ENCODE results near the gene ANO1. TPM values are rescaled to one million over a fixed set of nuclear protein-coding genes. Genes with fewer than 3 reads are reported as not detected.

The ANO1 gene
- total and polyA plus RNA-seq, 2 donors = 10.4 to 15.0 TPM

- DNase-seq (ENCODE audit: extremely low spot score) = no peak
- Histone ChIP-seq H3K4me1 (ENCODE audit: insufficient read depth) (no peaks in the 10 kb centered on the region), H3K36me3 (ENCODE audit: insufficient read depth) (no peaks in the 10 kb centered on the region), H3K27ac (ENCODE audit: low read depth) (no peak overlapping the region), H3K4me3 (ENCODE audit: low read depth, low read length) (no peak overlapping the region)
- WGBS = 99% methylated on average over 1 of the region's 1 CpG
Observed at GRCh38 chr11:70061734-70062133, 16.4 kb upstream of the ANO1 start.

- no peak overlapping the region for H3K27ac ChIP-seq (ENCODE audit: low read depth)
- WGBS = 93% methylated on average over 8 of the region's 8 CpGs
Observed at GRCh38 chr11:70063121-70063520, 15.0 kb upstream of the ANO1 start.

GRCh38 chr11:70063555-70063954 is 14.6 kb upstream of the ANO1 start:
- H3K4me3 ChIP-seq (ENCODE audit: low read depth, low read length) = no peak overlapping the region
- no peaks in the 10 kb centered on the region for H3K4me1 ChIP-seq (ENCODE audit: insufficient read depth)
- DNase-seq (ENCODE audit: extremely low spot score) = no peak
- 94% methylated on average over 4 of the region's 4 CpGs for WGBS
- H3K36me3 ChIP-seq (ENCODE audit: insufficient read depth) = no peaks in the 10 kb centered on the region
- H3K27ac ChIP-seq (ENCODE audit: low read depth) = no peak overlapping the region

More at GRCh38 chr11:70063121-70063520, 15.0 kb upstream of the ANO1 start:
- Histone ChIP-seq H3K36me3 (ENCODE audit: insufficient read depth) (no peaks in the 10 kb centered on the region), H3K4me3 (ENCODE audit: low read depth, low read length) (no peak overlapping the region), H3K4me1 (ENCODE audit: insufficient read depth) (no peaks in the 10 kb centered on the region)
- no peak for DNase-seq (ENCODE audit: extremely low spot score)

GRCh38 chr11:70064008-70064725 is 13.9 kb upstream of the ANO1 start:
- WGBS = 82% methylated on average over 10 of the region's 10 CpGs
- Histone ChIP-seq H3K4me1 (ENCODE audit: insufficient read depth) (no peaks in the 10 kb centered on the region), H3K4me3 (ENCODE audit: low read depth, low read length) (no peak overlapping the region), H3K27ac (ENCODE audit: low read depth) (no peak overlapping the region), H3K36me3 (ENCODE audit: insufficient read depth) (no peaks in the 10 kb centered on the region)
- DNase-seq (ENCODE audit: extremely low spot score) = no peak

- no peak overlapping the region for H3K4me3 ChIP-seq (ENCODE audit: low read depth, low read length)
- H3K4me1 ChIP-seq (ENCODE audit: insufficient read depth) = no peaks in the 10 kb centered on the region
- no peak overlapping the region for H3K27ac ChIP-seq (ENCODE audit: low read depth)
- H3K36me3 ChIP-seq (ENCODE audit: insufficient read depth) = no peaks in the 10 kb centered on the region
- no peak for DNase-seq (ENCODE audit: extremely low spot score)
- 71% methylated on average over 8 of the region's 8 CpGs for WGBS
Observed at GRCh38 chr11:70064726-70065317, 13.3 kb upstream of the ANO1 start.

GRCh38 chr11:70065318-70066135 is 12.6 kb upstream of the ANO1 start:
- Histone ChIP-seq H3K27ac (ENCODE audit: low read depth) (no peak overlapping the region), H3K4me1 (ENCODE audit: insufficient read depth) (no peaks in the 10 kb centered on the region), H3K4me3 (ENCODE audit: low read depth, low read length) (no peak overlapping the region), H3K36me3 (ENCODE audit: insufficient read depth) (no peaks in the 10 kb centered on the region)
- no peak for DNase-seq (ENCODE audit: extremely low spot score)
- 85% methylated on average over 25 of the region's 25 CpGs for WGBS

GRCh38 chr11:70066136-70066520 is 12.0 kb upstream of the ANO1 start:
- no peak overlapping the region for H3K4me3 ChIP-seq (ENCODE audit: low read depth, low read length)
- WGBS = 90% methylated on average over 2 of the region's 2 CpGs
- DNase-seq (ENCODE audit: extremely low spot score) = no peak
- no peaks in the 10 kb centered on the region for H3K4me1 ChIP-seq (ENCODE audit: insufficient read depth)
- H3K36me3 ChIP-seq (ENCODE audit: insufficient read depth) = no peaks in the 10 kb centered on the region
- H3K27ac ChIP-seq (ENCODE audit: low read depth) = no peak overlapping the region

GRCh38 chr11:70066628-70067027 is 11.5 kb upstream of the ANO1 start:
- WGBS = 91% methylated on average over 13 of the region's 13 CpGs
- no peak for DNase-seq (ENCODE audit: extremely low spot score)
- Histone ChIP-seq H3K4me1 (ENCODE audit: insufficient read depth) (no peaks in the 10 kb centered on the region), H3K4me3 (ENCODE audit: low read depth, low read length) (no peak overlapping the region), H3K36me3 (ENCODE audit: insufficient read depth) (no peaks in the 10 kb centered on the region), H3K27ac (ENCODE audit: low read depth) (no peak overlapping the region)

GRCh38 chr11:70067036-70067435 is 11.1 kb upstream of the ANO1 start:
- no peak overlapping the region for H3K4me3 ChIP-seq (ENCODE audit: low read depth, low read length)
- 96% methylated on average over 8 of the region's 8 CpGs for WGBS
- no peak overlapping the region for H3K27ac ChIP-seq (ENCODE audit: low read depth)
- no peaks in the 10 kb centered on the region for H3K36me3 ChIP-seq (ENCODE audit: insufficient read depth)
- DNase-seq (ENCODE audit: extremely low spot score) = no peak
- no peaks in the 10 kb centered on the region for H3K4me1 ChIP-seq (ENCODE audit: insufficient read depth)

GRCh38 chr11:70067591-70068341 is 10.4 kb upstream of the ANO1 start:
- H3K36me3 ChIP-seq (ENCODE audit: insufficient read depth) = no peaks in the 10 kb centered on the region
- no peaks in the 10 kb centered on the region for H3K4me1 ChIP-seq (ENCODE audit: insufficient read depth)
- 61% methylated on average over 20 of the region's 20 CpGs for WGBS
- H3K4me3 ChIP-seq (ENCODE audit: low read depth, low read length) = no peak overlapping the region
- H3K27ac ChIP-seq (ENCODE audit: low read depth) = no peak overlapping the region
- DNase-seq (ENCODE audit: extremely low spot score) = no peak

GRCh38 chr11:70068345-70068744 is 9.8 kb upstream of the ANO1 start:
- no peak for DNase-seq (ENCODE audit: extremely low spot score)
- H3K27ac ChIP-seq (ENCODE audit: low read depth) = no peak overlapping the region
- H3K4me3 ChIP-seq (ENCODE audit: low read depth, low read length) = no peak overlapping the region
- WGBS = 73% methylated on average over 6 of the region's 6 CpGs
- H3K36me3 ChIP-seq (ENCODE audit: insufficient read depth) = no peaks in the 10 kb centered on the region
- no peaks in the 10 kb centered on the region for H3K4me1 ChIP-seq (ENCODE audit: insufficient read depth)

GRCh38 chr11:70068950-70069349 is 9.2 kb upstream of the ANO1 start:
- Histone ChIP-seq H3K36me3 (ENCODE audit: insufficient read depth) (no peaks in the 10 kb centered on the region), H3K4me1 (ENCODE audit: insufficient read depth) (no peaks in the 10 kb centered on the region), H3K4me3 (ENCODE audit: low read depth, low read length) (no peak overlapping the region), H3K27ac (ENCODE audit: low read depth) (no peak overlapping the region)
- DNase-seq (ENCODE audit: extremely low spot score) = no peak
- WGBS = 96% methylated on average over 2 of the region's 2 CpGs

- 98% methylated on average over 9 of the region's 9 CpGs for WGBS
- H3K4me3 ChIP-seq (ENCODE audit: low read depth, low read length) = no peak overlapping the region
- no peaks in the 10 kb centered on the region for H3K4me1 ChIP-seq (ENCODE audit: insufficient read depth)
- H3K36me3 ChIP-seq (ENCODE audit: insufficient read depth) = no peaks in the 10 kb centered on the region
- no peak for DNase-seq (ENCODE audit: extremely low spot score)
- no peak overlapping the region for H3K27ac ChIP-seq (ENCODE audit: low read depth)
Observed at GRCh38 chr11:70070706-70071105, 7.4 kb upstream of the ANO1 start.

All from urinary bladder (tissue), 4 donors.